GM18951 (cell line): Measurements from ENCODE around the gene PROSER3.
"Not testable (repeated sequence)": the region's sequence is repeated elsewhere in the genome, so short reads cannot be mapped to it uniquely, and the experiment has no call there.

Experiments
- POLR2A ChIP-seq: IDR thresholded peaks from 4 replicates; pipeline ENCODE4 v1.6.1; 2011; ENCODE audit warnings: mild to moderate bottlenecking; ENCODE audit not compliant: insufficient read length, insufficient read depth; ENCODE audit errors: extremely low read depth
- in situ Hi-C: fragments of 300-500 bp; cut with MboI; formaldehyde crosslinking; loops from one replicate; pipeline ENCODE4 v1.12.0; 2022; ENCODE audit warnings: low sequenced_read_pairs, mixed read lengths, inconsistent platforms; ENCODE audit not compliant: unreplicated experiment

PROSER3 gene

DNA sequence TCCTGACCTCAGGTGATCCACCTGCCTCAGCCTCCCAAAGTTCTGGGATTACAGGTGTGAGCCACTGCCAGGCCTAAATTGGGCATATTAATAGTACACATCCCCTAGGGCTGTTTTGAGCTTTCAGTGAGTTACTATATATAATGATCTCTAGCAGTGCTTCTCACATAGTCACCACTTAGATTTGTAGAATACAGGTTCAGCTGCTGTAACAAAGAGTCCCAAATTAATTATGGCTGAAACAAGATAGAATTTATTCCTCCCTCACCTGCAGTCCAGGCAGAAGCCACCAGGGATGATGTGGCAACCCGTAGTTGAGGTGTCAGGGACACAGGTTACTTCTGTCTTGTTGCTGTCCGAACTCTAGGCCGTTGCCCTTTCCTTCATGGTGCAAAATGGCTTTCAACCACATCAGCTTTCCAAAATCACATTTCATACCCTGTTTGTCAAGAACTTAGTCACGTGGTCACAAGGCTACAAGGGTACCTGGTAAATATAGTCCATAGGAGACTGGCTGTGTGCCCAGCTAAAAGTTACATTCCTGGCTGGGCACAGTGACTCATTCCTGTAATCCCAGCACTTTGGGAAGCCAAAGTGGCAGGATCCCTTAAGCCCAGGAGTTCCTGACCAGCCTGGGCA lies 2.9 kb downstream of the PROSER3 start:
- in situ Hi-C loops: no loop called here
- TF ChIP-seq POLR2A: no peak

DNA sequence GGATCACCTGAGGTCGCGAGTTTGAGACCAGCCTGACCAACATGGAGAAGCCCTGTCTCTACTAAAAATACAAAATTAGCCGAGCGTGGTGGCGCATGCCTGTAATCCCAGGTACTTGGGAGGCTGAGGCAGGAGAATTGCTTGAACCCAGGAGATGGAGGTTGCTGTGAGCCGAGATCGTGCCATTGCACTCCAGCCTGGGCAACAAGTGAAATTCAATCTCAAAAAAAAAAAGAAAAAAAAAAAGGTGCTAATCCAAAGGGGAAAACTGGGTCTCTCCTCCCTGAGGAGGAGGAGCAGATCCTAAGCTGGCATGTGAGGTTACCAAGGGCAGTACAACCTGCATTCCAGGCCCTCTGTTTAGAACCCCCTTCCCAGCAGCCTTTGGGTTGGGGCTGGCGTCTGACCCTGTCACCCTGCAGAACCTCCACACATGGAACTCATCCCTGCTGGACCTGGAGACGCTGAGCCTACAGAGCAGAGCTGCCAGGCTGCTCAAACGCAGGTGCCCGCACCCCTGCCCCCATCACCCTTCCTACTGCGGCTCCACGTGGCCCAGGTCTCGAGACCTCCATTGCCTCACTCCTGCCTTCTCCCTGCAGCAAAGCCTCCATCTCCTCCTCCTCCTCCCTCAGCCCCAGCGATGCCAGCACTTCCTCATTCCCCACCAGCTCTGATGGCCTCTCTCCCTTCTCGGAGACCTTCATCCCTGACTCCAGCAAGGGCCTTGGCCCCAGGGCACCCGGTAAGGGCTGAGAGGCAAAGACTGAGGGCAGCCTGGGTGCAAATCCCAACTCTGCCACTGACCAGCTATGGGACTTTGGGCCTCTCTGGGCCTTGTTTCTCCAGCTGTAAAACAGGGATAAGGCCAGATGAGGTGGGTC lies 6.7 kb downstream of the PROSER3 start:
- TF ChIP-seq POLR2A: no peak
- in situ Hi-C loops: no loop called here

DNA sequence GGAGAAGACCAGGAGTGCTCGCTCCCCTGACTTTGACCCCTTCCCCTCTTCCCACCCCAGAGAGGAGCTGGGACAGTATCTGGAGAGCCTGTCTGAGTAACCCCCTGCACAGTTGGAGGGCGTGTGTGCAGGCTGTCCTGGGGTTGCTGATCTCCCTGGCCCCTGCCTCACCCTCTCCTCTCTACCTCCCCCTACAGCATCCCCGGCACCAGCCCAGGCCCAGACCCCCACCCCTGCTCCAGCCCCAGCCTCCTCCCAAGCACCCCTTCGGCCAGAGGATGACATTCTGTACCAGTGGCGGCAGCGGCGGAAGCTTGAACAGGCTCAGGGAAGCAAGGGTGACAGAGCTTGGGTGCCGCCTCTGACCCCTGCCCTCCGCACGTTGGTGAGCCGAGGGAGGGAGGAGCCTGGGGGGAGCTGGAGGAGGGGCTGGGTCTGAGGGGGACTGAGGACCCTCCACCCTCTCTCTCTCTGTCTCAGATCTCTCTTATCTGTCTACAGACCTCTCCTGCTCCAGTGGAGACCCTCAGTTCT lies 8.7 kb downstream of the PROSER3 start:
- TF ChIP-seq POLR2A: no peak
- in situ Hi-C loops: no loop called here

DNA sequence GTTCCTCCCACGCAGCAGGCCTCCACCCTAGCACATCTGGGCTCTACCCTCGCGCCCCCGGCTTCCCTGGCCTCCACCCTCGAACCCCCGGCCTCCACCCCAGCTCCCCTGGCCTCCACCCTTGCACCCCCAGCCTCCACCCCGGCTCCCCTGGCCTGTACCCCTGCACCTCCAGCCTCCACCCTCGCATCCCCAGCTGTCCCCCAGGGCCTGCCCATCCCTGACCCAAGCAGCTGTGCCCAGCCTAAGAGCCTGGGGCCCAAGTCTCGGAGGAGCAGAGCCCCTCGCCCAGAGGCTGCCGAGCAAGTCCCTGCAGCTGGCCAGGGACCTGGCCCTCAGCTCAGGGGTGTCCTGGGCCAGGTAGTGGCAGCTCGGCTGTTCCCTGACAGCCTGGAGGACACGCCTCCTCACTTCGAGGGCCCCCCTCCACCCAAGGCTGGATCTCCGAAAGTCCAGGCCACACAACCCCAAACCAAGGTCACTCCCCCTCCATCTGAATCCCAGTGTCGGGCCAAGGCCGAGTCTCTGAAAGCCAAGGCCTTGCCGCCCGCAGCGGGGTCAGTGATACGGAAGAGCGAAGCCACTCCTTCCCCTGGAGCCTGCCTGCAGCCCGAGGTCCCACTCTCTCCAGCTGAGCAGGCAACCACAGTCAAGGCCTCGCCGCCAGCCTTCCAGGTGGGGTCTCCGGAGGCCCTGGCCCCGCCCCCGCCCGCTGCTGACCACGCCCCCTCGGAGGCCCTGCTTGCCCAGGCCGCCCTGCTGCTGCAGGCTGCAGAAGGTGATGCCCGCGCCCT lies 9.5 kb downstream of the PROSER3 start:
- TF ChIP-seq POLR2A: no peak
- in situ Hi-C loops: no loop called here

DNA sequence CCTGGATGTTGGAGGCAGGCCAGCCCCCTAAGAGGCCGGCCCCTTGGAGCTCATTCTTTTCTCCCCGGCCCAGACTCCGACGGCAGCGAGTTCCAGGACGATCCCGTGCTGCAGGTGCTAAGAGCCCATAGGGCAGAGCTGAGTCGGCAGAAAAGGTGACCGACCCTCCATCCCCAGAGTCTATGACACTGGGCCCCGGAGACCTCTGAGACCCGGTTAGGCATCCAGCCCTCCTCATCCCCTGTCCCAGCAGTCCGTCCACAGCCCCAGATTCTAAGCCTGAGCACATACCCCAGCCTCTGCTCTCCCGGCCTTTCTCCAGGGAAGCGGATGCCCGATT lies 10.1 kb downstream of the PROSER3 start:
- TF ChIP-seq POLR2A: no peak
- in situ Hi-C loops: no loop called here

DNA sequence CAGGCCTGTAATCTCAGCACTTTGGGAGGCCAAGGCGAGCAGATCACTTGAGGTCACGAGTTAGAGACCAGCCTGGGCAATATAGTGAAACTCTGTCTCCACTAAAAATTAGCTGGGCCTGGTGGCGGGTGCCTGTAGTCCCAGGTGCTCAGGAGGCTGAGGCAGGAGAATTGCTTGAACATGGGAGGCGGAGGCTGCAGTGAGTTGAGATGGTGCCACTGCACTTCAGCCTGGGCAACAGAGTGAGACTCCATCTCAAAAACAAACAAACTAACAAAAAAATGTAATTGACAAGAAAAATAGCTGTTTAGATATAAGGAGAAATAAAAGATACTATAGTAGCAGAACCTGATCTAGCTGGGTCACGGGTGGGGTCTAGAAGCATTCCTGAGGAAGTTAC lies 14.4 kb downstream of the PROSER3 start:
- in situ Hi-C loops: not testable (repeated sequence)

DNA sequence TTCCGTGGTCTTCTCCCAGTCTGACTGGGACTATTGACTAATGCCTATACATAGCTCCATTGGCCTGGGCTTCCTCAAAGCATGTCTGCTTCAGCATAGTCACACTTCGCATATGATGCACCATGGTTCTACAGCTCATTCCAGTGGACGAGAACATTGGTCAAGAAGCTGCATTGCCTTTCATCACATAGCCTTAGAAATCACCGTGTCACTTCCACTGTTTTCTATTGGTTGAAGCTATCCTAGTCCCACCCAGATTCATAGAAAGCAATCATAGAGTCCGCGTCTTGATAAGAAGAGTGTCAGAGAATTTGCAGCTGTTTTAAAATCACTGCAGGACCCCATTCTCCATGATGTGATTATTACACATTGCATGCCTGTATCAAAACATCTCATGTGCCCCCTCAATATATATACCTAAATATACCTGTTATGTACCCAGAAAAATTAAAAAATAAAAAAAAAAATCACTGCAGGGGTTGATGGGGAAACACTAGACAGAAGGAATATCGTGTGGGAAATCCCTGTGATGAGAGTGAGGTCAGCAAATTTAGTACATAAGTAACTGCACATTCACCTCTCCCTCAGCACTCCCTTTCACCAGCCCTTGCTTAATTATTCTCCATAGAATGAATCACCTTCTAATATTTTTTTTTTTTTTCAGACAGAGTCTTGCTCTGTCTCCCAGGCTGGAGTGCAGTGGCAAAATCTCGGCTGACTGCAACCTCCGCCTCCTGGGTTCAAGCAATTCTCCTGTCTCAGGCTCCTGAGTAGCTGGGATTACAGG lies 15.2 kb downstream of the PROSER3 start:
- TF ChIP-seq POLR2A: no peak
- in situ Hi-C loops: no loop called here

DNA sequence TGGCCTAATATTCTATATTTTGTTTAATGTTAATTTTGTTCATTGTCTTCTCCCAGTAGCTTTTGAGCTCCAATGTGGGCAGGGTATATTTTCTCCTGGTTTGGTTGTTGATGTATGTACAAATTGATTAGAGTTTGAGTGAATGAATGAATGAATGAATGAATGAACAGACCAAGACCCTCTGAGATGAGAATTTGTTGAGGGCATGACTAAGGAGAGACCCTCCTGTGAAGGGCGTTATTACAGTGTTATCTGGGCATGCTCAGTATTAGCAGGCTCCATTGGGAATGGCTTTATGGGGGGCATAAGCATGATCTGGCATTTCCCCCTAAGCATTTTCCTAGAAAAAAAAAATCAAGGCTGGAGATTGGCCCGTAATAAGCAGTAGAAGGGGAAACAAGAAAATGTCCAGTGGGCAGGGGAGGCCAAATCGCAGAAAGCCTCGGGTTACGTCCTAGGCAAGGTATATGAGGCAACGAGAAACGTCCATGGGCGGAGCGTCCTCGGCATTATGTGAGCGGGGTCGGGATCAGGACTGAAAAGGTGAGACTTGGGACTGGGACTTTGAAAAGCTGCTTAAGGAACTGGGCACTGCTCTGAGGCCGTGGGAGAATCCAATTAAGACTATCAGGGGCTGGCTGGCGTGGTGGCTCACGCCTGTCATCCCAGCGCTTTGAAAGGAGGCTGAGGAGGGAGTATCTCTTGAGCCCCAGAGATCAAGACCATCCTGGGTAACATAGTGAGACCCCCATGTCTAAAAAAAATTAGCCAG lies 16.5 kb downstream of the PROSER3 start:
- in situ Hi-C loops: no loop called here
- no peak for TF ChIP-seq POLR2A

DNA sequence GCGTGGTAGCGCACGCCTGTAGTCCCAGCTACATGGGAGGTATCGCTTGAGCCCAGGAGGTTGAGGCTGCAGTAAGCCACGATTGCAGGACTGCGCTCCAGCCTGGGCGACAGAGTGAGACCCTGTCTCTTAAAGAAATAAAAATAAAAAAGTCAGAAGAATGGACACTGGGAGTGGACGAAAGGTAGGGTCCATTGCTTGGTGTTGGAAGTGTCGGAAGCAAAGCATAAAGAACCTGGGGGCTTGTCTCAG lies 17.0 kb downstream of the PROSER3 start:
- TF ChIP-seq POLR2A: no peak
- in situ Hi-C loops: no loop called here

DNA sequence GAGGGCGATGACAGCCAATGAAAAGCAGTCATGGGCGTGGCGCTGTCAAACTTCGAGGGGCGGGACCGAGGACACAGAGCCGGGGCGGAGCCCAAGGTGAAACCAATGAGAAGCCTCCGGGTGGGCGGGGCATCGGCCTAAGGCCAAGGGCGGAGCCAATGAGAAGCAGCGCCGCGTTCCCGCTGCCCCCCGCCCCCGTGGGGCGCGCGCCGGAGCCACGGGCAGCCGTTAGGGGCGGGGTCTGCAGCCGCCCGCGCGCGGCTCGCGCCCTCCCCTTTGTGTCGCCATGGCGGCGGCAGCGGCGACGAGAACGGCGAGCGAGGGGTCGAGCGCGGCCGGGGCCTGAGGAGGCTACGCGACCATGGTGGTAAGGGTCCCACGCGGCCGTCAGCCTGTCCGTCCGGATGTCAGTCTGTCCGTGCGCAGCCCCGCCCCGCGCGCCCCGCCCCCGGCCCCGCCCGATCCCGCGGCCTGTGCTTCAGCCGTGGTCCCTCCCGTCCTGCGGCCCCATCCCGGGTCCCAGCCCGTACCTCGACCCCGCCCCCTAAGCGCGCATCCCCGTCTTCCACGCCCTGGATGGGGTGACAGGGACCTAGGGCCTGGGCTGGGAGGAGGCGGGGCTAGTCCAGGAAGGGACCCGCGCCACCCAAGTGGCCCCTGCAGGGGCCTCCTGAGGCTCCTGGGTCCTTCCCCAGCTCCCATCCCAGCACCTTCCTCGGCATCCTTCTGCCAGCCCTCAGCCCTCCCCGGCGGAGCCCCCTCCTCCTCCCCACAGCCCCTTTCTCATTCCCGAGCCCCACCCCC lies 17.5 kb downstream of the PROSER3 start, which contains the start of gene ARHGAP33:
TSS of gene ARHGAP33 (plus strand) at position 267 of the 804 bp plus-strand sequence. CDS start at position 362, 95 bp downstream.
- in situ Hi-C loops: no loop called here
- peak; percentile 67 for TF ChIP-seq POLR2A

DNA sequence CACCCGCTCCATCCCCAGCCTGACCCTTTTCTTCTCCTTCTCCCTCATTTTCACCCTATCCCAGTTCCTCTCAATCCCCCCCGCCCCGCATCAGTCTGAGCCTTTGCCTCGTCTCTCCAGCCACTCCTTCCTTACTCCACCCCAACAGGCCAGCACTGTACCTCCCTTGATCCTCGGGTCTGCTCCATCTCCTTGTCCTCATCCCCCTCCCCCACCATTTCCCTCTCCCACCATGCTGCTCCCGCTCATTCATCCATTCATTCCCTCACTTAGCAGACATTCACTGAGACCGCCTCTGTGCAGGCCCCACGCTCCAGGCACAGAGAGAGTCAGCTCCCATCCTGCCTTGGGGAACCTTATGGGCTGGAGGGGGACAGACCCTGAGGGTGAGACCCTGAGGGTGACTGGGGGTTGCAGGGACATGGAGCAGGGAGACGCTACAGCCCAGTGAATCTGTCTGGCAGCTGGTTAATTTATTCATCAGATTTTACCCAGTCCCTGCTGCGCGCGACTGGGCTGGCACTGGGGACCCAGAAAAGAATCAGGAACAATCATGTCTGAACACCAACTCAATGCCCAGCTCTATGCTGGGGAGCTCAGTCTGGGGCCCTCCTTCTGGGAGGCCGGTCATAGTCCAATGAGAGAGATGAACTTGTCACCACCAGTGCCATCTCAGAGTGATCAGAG lies 18.3 kb downstream of the PROSER3 start:
- in situ Hi-C loops: no loop called here
- TF ChIP-seq POLR2A: no peak
